GM18909 (cell line): ENCODE results near the gene PPIL1.
"Not testable (repeated sequence)": the region's sequence is repeated elsewhere in the genome, so short reads cannot be mapped to it uniquely, and the experiment has no call there.

Experiments used
- ATAC-seq: cut with Tn5 transposase; IDR thresholded peaks from one replicate; pipeline ENCODE4 v1.9.1; 2021; ENCODE audit warnings: mild to moderate bottlenecking; ENCODE audit not compliant: unreplicated experiment, poor library complexity

The PPIL1 gene

GRCh38 chr6:36821581-36822335 is 52.8 kb downstream of the PPIL1 start:
- no peak for ATAC-seq

- ATAC-seq: no peak
Measured at GRCh38 chr6:36820700-36821580, 53.7 kb downstream of the PPIL1 start.

DNA sequence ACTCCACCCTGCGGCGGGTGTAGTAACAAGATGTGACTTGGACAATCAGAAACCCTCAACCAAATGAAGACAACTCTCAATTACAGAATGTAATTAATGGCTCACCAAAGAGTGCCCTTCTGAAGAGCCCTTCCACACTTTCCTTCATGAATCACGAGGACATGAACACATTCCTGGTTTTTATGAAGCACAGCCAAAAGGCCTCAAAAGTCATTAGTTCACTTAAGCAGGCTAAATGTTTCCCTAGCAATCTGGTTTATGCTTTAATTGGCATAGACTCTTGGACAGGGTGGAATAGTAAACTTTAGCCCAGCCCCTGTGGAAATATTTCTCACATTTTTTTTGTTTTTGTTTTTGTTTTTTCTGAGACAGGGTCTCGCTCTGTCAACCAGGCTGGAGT is 55.8 kb downstream of the PPIL1 start:
- ATAC-seq: no peak

DNA sequence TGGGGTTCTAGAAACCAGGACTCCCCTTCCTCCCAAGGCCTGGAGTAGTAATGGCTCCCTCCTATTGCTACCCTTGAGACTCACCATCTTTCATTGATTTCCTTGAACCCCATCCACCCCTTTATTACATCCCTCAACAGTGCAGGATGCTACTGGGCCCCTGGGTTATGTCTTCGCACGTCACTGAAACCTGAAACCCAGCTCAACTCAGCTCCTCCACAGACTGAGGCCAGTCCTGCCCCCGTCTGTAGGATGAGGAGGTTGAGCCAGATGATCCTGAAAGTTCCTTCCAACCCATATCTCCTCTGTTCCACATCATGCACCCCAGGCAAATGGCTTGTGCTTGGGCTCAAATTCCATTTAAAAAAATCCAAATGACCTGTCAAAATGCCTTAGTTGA is 56.8 kb downstream of the PPIL1 start:
- ATAC-seq: no peak

DNA sequence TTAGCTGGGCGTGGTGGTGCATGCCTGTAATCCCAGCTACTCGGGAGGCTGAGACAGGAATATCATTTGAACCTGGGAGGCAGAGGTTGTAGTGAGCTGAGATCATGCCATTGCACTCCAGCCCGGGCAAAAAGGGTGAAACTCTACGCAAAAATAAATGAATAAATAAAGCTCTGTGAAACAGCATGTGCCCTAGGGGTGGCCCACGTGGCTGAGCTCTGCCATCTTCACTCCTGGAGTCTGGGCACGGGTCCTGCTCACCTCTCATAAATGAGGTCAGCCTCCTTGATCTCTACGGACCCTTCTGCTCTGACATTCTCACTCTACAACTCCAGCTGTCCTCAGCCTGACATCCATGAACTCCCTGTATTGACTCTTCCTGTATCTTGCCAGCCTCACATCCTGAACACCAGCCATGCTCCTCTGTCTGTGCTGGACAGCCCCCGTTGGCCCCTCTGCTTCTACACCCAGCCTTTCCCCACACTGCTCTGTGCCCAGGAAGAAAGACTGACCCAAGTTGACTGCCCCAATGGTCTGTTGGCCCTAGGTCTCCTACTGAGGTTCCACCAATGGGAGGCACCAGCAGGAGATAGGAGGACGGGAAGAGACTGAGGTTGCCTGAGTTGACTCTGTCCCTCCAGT is 57.3 kb downstream of the PPIL1 start:
- no peak for ATAC-seq

GRCh38 chr6:36815962-36816735 is 58.5 kb downstream of the PPIL1 start:
- no peak for ATAC-seq

DNA sequence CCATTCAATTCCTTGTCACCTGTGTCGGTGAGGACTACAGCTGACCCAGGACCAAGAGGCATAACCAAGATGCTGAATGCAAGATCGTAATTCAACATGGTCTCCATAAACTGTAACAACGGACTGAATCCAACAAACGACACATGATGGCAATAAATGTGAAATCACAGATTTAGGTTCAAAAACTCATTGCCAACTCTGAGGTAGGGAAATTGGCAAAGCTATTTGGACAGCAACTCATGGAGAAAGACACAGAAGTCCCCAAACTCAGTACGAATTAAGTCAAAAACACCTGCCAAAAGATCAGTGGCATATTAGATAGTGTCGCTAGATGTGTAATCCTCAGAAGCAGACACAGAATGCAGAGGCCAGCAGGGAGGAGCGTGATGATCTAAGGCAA is 60.4 kb downstream of the PPIL1 start:
- no peak for ATAC-seq

GRCh38 chr6:36813526-36813925 is 61.1 kb downstream of the PPIL1 start:
- ATAC-seq: no peak

DNA sequence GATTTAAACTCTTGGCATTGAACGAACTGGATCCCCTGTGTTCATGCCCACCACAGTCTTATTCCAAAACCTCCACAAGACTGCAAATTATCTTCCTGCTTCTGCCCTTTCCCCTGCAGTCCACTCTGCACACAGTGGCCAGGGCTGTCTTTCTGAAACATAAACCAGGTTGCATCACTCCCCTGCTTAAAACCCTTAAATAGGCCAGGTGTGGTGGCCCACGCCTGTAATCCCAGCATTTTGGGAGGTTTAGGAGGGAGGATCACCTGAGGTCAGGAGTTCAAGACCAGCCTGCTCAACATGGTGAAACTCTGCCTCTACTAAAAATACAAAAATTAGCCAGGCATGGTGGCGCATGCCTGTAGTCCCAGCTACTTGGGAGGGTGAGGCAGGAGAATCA is 61.6 kb downstream of the PPIL1 start:
- ATAC-seq: not testable (repeated sequence)

DNA sequence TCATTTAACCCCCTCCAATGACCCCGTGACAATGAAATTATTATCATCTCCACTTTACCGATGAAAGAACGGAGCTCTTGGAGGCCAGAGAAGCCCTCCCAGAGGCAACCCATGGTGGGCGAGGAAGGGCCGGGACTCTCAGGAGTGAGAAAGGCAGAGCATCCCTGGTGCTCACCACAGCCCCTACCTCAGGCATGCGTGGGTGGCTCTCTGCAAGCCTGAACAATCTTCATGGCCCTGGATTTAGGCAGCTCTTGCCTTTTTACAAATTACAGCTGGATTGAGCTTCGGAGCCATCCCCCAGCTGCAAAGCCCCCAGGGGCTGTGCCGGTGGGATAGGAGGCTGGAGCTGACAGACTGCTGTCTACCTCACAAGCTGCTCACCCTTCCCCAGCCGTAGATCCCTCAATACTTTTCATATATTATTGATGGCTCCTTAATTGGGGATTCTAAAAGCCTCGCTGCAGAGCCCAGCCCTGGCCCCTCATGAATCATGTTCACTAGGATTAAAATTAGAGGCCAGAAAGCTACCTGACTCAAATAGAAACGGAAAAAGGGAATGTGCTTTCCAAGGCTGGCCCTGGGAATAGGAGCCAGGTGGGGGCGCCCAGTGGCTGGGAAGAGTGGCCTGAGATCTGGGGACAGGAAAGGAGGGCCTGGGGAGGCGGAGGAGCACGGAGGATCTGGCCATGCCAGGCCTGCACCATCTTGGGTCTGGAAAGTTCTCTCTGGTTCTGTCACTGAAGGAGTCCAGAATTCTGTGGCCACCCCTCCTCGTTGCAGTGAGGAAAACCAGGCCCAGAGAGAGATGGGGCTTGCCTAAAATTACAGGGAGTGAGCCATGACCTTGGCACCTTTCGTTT is 64.4 kb downstream of the PPIL1 start:
- no peak for ATAC-seq

GRCh38 chr6:36809156-36809555 is 65.4 kb downstream of the PPIL1 start:
- ATAC-seq: no peak

DNA sequence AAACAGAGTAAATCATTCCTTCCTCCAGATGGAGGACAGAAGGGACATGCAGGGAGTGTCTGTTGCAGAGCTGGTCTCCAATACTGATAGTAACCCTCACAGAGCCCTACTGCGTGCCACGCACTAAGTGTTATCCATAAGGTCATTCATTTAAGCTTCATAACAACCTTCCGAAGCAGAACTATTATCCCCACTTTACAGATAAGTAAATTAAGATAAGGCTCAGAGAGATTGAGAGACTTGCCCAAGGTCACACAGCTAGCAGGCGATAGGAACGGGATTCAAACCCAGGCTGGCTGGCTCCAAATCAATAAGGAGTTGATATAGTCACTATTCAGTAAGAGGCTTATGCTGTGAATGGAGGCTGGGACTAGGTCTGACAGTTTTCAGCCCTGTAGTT is 66.0 kb downstream of the PPIL1 start:
- no peak for ATAC-seq

- ATAC-seq: no peak
Measured at GRCh38 chr6:36807750-36808149, 66.9 kb downstream of the PPIL1 start.

- ATAC-seq: no peak
Measured at GRCh38 chr6:36807143-36807542, 67.5 kb downstream of the PPIL1 start.

- ATAC-seq: no peak
Measured at GRCh38 chr6:36805917-36806316, 68.7 kb downstream of the PPIL1 start.

DNA sequence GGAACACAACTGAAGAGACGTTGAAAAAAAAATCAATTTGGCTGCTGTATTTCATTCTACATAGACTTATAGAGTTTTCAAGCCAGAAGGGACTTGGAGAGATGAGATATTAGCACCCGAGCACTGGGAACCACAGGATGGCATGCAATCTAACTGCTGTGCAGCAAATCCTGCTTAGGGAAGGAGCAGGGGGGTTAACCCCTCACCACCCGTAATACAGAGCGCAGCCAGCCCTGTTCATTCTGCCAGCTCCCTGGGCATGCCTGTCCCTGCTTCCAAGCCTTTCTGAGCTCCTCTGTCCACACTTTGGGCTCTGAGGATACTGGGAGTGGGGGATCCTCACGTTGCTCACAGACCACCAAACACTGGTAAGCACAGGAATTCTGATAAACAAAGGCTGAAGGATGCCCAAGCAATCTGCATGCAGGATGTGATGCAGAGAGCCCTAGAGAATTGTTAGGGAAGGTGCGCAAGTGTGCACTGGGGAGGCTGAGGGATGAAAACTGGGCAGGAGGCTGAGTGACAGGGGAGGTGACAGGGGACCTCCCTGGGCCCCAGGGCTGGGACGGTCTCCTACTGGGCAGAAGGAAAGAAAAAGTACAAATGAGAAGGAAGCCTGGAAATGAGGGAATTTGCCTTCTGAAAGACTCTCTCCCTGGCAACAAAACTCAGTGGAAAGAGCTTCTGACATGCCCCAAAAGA is 69.4 kb downstream of the PPIL1 start:
- no peak for ATAC-seq
